NCI-H2029 (cell line): ENCODE data around the gene OR2B6.
"Not testable (repeated sequence)": the region's sequence is repeated elsewhere in the genome, so short reads cannot be mapped to it uniquely, and the experiment has no call there.

Experiments
- DNase-seq: peaks from one replicate; lab custom pipeline; 2025; lab: John Stamatoyannopoulos, UW

Gene OR2B6

GRCh38 chr6:27956941-27957340 lies at the start of gene OR2B6:
Gene OR2B6, plus strand, starts transcription at chr6:27957241. Its CDS starts 0 bp downstream, at chr6:27957241.
- DNase-seq: no peak

- DNase-seq: no peak
These were observed 49.0 kb upstream of the OR2B6 start for GRCh38 chr6:27908017-27908416.

GRCh38 chr6:27911956-27912446 lies 45.0 kb upstream of the OR2B6 start, which contains the start of gene OR2B2:
Gene OR2B2, minus strand, starts transcription at chr6:27912396. Its CDS starts 77 bp downstream, at chr6:27912319.
- DNase-seq: no peak

- DNase-seq: no peak
These were observed 34.1 kb upstream of the OR2B6 start for GRCh38 chr6:27922949-27923348.

- no peak for DNase-seq
These were observed 32.9 kb upstream of the OR2B6 start for GRCh38 chr6:27924179-27924578.

GRCh38 chr6:27928041-27928440 lies 29.0 kb upstream of the OR2B6 start:
- DNase-seq: not testable (repeated sequence)

- DNase-seq: not testable (repeated sequence)
These were observed 27.1 kb upstream of the OR2B6 start for GRCh38 chr6:27929930-27930329.

- no peak for DNase-seq
These were observed 25.8 kb upstream of the OR2B6 start for GRCh38 chr6:27931209-27931608.

GRCh38 chr6:27940766-27941165 lies 16.3 kb upstream of the OR2B6 start:
- DNase-seq: no peak

- DNase-seq: not testable (repeated sequence)
These were observed 14.0 kb upstream of the OR2B6 start for GRCh38 chr6:27943072-27943471.

- DNase-seq: no peak
These were observed 8.8 kb upstream of the OR2B6 start for GRCh38 chr6:27948237-27948636.

GRCh38 chr6:27951040-27951439 lies 6.0 kb upstream of the OR2B6 start:
- DNase-seq: no peak

GRCh38 chr6:27957516-27957915 lies 475 bp downstream of the OR2B6 start:
- DNase-seq: no peak

- DNase-seq: no peak
These were observed 5.5 kb downstream of the OR2B6 start for GRCh38 chr6:27962506-27962905.

- no peak for DNase-seq
These were observed 9.0 kb downstream of the OR2B6 start for GRCh38 chr6:27966044-27966443.

GRCh38 chr6:27966816-27967426 lies 9.9 kb downstream of the OR2B6 start:
- DNase-seq: no peak

- DNase-seq: no peak
These were observed 13.4 kb downstream of the OR2B6 start for GRCh38 chr6:27970444-27970843.

- no peak for DNase-seq
These were observed 15.7 kb downstream of the OR2B6 start for GRCh38 chr6:27972750-27973149.

- no peak for DNase-seq
These were observed 20.3 kb downstream of the OR2B6 start for GRCh38 chr6:27977387-27977786.

GRCh38 chr6:27978705-27979104 lies 21.7 kb downstream of the OR2B6 start:
- no peak for DNase-seq

GRCh38 chr6:27980111-27980510 lies 23.1 kb downstream of the OR2B6 start:
- no peak for DNase-seq

GRCh38 chr6:27986928-27987725 lies 30.1 kb downstream of the OR2B6 start:
- DNase-seq: no peak

- DNase-seq: no peak
These were observed 37.6 kb downstream of the OR2B6 start for GRCh38 chr6:27994616-27995015.
